ENCODE results near the gene NKD1. TPM values are rescaled to one million over a fixed set of nuclear protein-coding genes. Genes with fewer than 3 reads are reported as not detected.

Gene NKD1
- total RNA-seq, 1 experiment from 2014 or later = 11.4 TPM

DNA sequence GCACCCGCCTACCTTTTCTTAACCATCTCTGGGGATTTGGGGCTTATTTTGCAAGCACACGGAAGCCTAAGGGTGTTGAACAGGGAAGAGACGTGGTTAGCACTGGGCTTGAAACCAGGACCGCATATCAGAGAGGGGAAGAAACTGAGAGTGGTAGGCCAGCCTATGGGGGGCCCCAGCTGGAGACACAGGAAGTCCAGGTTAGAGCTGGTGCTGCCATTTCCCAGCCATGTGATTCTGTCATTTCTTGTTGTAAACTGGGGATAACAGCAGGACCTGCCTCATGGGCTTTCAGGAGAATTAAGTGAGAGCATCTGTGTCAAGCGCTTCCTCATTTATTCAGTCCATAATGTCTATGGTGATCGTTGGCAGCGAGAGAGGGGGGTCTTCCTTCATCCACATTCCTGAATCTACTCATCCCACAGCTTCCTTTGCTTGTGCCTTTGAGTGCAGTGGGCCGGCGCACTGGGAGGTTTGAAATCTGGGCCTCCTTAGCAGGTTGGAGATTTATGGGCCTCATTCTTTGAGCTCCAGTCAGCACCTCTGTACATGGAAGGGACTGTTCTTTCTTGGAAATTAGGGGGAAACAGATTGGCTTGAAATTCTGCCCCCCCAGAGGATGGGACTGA lies 20.1 kb downstream of the NKD1 start (continued):
- TF ChIP-seq ZBTB33 (IDR thresholded peaks at IDR 0.05; ENCODE audit: extremely low read depth, insufficient replicate concordance, low read length) = no peak
- TF ChIP-seq ATF3 (IDR thresholded peaks at IDR 0.05) = no peak
- no peak for TF ChIP-seq REST (IDR thresholded peaks at IDR 0.05; ENCODE audit: low read depth)
- no peak for TF ChIP-seq POLR2A (IDR thresholded peaks at IDR 0.05; ENCODE audit: borderline replicate concordance, extremely low read depth, insufficient read depth, insufficient read length)

GRCh38 chr16:50570354-50570753 lies 22.2 kb downstream of the NKD1 start:
- DNase-seq (ENCODE audit: low read depth, low spot score) = no peak
- Histone ChIP-seq H4K20me1 (ENCODE audit: insufficient read depth) (no peaks in the 10 kb centered on the region), H3K9ac (ENCODE audit: low read length) (no peak overlapping the region), H3K4me1 (ENCODE audit: control insufficient read depth in 1 of 2, insufficient read depth in 2 of 2, low read length in 2 of 2) (no peaks in the 10 kb centered on the region), H3K79me2 (ENCODE audit: insufficient read depth, low read length) (no peaks in the 10 kb centered on the region), H3K27ac (ENCODE audit: low read depth, low read length) (no peak overlapping the region), H3K9me2 (ENCODE audit: insufficient read depth) (no peaks in the 10 kb centered on the region), H3K9me3 (ENCODE audit: control insufficient read depth in 1 of 2, insufficient read depth in 1 of 2, low read depth in 1 of 2, low read length in 2 of 2) (no peaks in the 10 kb centered on the region), H3K27me3 (ENCODE audit: insufficient read depth, low read length) (no peaks in the 10 kb centered on the region), H3K36me3 (ENCODE audit: control insufficient read depth in 1 of 2, insufficient read depth in 2 of 2, low read length in 2 of 2) (no peaks in the 10 kb centered on the region), H2AFZ (ENCODE audit: low read depth, low read length, poor library complexity, severe bottlenecking) (no peak overlapping the region), H3K4me2 (ENCODE audit: low read length) (no peak overlapping the region), H3K4me3 (replicated peaks in 1 of 2; ENCODE audit: low read depth in 1 of 2, low read length in 2 of 2) (no peak overlapping the region)
- no TSS peak for BruUV-seq (replicated peaks)
- ChIA-PET RAD21 (ENCODE audit: low non-redundant PET in 1 of 2, low total read pairs in 2 of 2, uncharacterized antibody in 2 of 2, unreplicated experiment in 2 of 2) (no interaction called here), POLR2A (no interaction called here), CTCF (no interaction called here)
- TF ChIP-seq ZFX (IDR thresholded peaks at IDR 0.05) (no peak), SIN3A (IDR thresholded peaks at IDR 0.05; ENCODE audit: low read depth) (no peak), POLR2AphosphoS5 (IDR thresholded peaks at IDR 0.05; ENCODE audit: low read depth, low read length) (no peak), ELF1 (IDR thresholded peaks at IDR 0.05; ENCODE audit: borderline replicate concordance, low read depth) (no peak), SP1 (IDR thresholded peaks at IDR 0.05; ENCODE audit: low read depth) (no peak), EZH2 (IDR thresholded peaks at IDR 0.05) (no peak), JUND (IDR thresholded peaks at IDR 0.05) (no peak), CTCF (IDR thresholded peaks at IDR 0.05 in 2 of 3, conservative IDR thresholded peaks at IDR 0.05 in 1 of 3; ENCODE audit: borderline replicate concordance in 1 of 3, insufficient read depth in 1 of 3, low read depth in 2 of 3, low read length in 2 of 3) (no peak), TCF7L2 (IDR thresholded peaks at IDR 0.05; ENCODE audit: borderline replicate concordance, extremely low read depth, insufficient read depth, insufficient read length) (no peak), FOSL1 (IDR thresholded peaks at IDR 0.05; ENCODE audit: low read depth) (no peak), SRF (IDR thresholded peaks at IDR 0.05; ENCODE audit: low read depth) (no peak), MAX (IDR thresholded peaks at IDR 0.05) (no peak), POLR2A (IDR thresholded peaks at IDR 0.05; ENCODE audit: borderline replicate concordance, extremely low read depth, insufficient read depth, insufficient read length) (no peak)
- intact Hi-C loops (cut with micrococcal nuclease) = no loop called here
- ATAC-seq = no peak
